H9 (cell line): ENCODE measurements around the gene SNRPD3. TPM values are rescaled to one million over a fixed set of nuclear protein-coding genes. Genes with fewer than 3 reads are reported as not detected.

Source experiments
- DNase-seq: peaks from one replicate; pipeline ENCODE4 v3.0.0-alpha.2; 2017
- H2AFZ ChIP-seq: one replicate; pipeline ENCODE4 v1.6.1; 2013; ENCODE audit warnings: mild to moderate bottlenecking, low read length, control low read depth, moderate library complexity
- H2AK5ac ChIP-seq: 2 replicates; pipeline ENCODE4 v1.6.1; 2013; ENCODE audit warnings: low read length, control low read depth, mixed read lengths; ENCODE audit not compliant: insufficient read length
- H2BK120ac ChIP-seq: one replicate; pipeline ENCODE4 v1.6.1; 2013; ENCODE audit warnings: low read depth, mild to moderate bottlenecking, low read length, control low read depth, inconsistent platforms; ENCODE audit not compliant: poor library complexity, severe bottlenecking
- H2BK12ac ChIP-seq: 2 replicates; pipeline ENCODE4 v1.6.1; 2013; ENCODE audit warnings: low read length, control low read depth, mixed read lengths, low read depth; ENCODE audit not compliant: insufficient read length
- H2BK15ac ChIP-seq: 2 replicates; pipeline ENCODE4 v1.6.1; 2013; ENCODE audit warnings: low read depth, low read length, control low read depth
- H2BK20ac ChIP-seq: one replicate; pipeline ENCODE4 v1.6.1; 2013; ENCODE audit warnings: low read depth, mild to moderate bottlenecking, low read length, control low read depth, inconsistent platforms; ENCODE audit not compliant: poor library complexity, severe bottlenecking
- H2BK5ac ChIP-seq: 2 replicates; pipeline ENCODE4 v1.6.1; 2013; ENCODE audit warnings: low read length, control low read depth, mixed read lengths; ENCODE audit not compliant: insufficient read length
- H3K14ac ChIP-seq: 2 replicates; pipeline ENCODE4 v1.6.1; 2013; ENCODE audit warnings: low read length, control low read depth; ENCODE audit not compliant: insufficient read depth
- H3K18ac ChIP-seq: 2 replicates; pipeline ENCODE4 v1.6.1; 2013; ENCODE audit warnings: low read depth, mild to moderate bottlenecking, mixed read lengths, low read length, control low read depth; ENCODE audit not compliant: insufficient read length
- H3K23ac ChIP-seq: 2 replicates; pipeline ENCODE4 v1.6.1; 2013; ENCODE audit warnings: low read length, control low read depth, mixed read lengths, low read depth; ENCODE audit not compliant: insufficient read length
- H3K23me2 ChIP-seq: 2 replicates; pipeline ENCODE4 v1.6.1; 2013; ENCODE audit warnings: low read depth, mild to moderate bottlenecking, mixed read lengths, low read length, control low read depth; ENCODE audit not compliant: insufficient read length, poor library complexity, severe bottlenecking
- H3K27ac ChIP-seq: 2 replicates; pipeline ENCODE4 v1.5.1; 2013; ENCODE audit warnings: low read length, control low read depth, mixed read lengths, low read depth; ENCODE audit not compliant: insufficient read length
- H3K27me3 ChIP-seq: 2 replicates; pipeline ENCODE4 v1.6.1; 2013; ENCODE audit warnings: low read length, control low read depth, inconsistent platforms; ENCODE audit not compliant: insufficient read depth
- H3K4ac ChIP-seq: 2 replicates; pipeline ENCODE4 v1.6.1; 2013; ENCODE audit warnings: low read depth, mild to moderate bottlenecking, control low read depth, inconsistent platforms, low read length, moderate library complexity
- H3K4me1 ChIP-seq: 2 replicates; pipeline ENCODE4 v1.6.1; 2013; ENCODE audit warnings: low read length, control low read depth, inconsistent platforms; ENCODE audit not compliant: insufficient read depth
- H3K4me2 ChIP-seq: 2 replicates; pipeline ENCODE4 v1.6.1; 2013; ENCODE audit warnings: low read length, control low read depth, mixed read lengths; ENCODE audit not compliant: insufficient read length, insufficient read depth
- H3K56ac ChIP-seq: 2 replicates; pipeline ENCODE4 v1.6.1; 2013; ENCODE audit warnings: low read depth, mild to moderate bottlenecking, mixed read lengths, low read length, control low read depth; ENCODE audit not compliant: insufficient read length
- H3K79me1 ChIP-seq: 2 replicates; pipeline ENCODE4 v1.6.1; 2013; ENCODE audit warnings: low read depth, mild to moderate bottlenecking, moderate library complexity, low read length, control low read depth, inconsistent platforms; ENCODE audit not compliant: insufficient read depth, poor library complexity, severe bottlenecking
- H3K79me2 ChIP-seq: 2 replicates; pipeline ENCODE4 v1.6.1; 2013; ENCODE audit warnings: low read length, control low read depth, inconsistent platforms; ENCODE audit not compliant: insufficient read depth
- H3K9ac ChIP-seq: 2 replicates; pipeline ENCODE4 v1.6.1; 2013; ENCODE audit warnings: low read length, control low read depth, mixed read lengths; ENCODE audit not compliant: insufficient read length; ENCODE audit errors: extremely low read depth
- H3K9me3 ChIP-seq: one replicate; pipeline ENCODE4 v1.6.1; 2013; ENCODE audit warnings: low read depth, low read length, inconsistent platforms; ENCODE audit not compliant: control insufficient read depth
- H3T11ph ChIP-seq: one replicate; pipeline ENCODE4 v1.6.1; 2013; ENCODE audit warnings: mild to moderate bottlenecking, low read length, control low read depth, inconsistent platforms
- H4K20me1 ChIP-seq: one replicate; pipeline ENCODE4 v1.6.1; 2013; ENCODE audit not compliant: control insufficient read depth, insufficient read length, insufficient read depth
- H4K5ac ChIP-seq: 2 replicates; pipeline ENCODE4 v1.6.1; 2013; ENCODE audit warnings: low read depth, mild to moderate bottlenecking, mixed read lengths, low read length, control low read depth; ENCODE audit not compliant: insufficient read length
- H4K8ac ChIP-seq: replicated peaks from 2 replicates; pipeline ENCODE4 v1.6.1; 2013; ENCODE audit warnings: low read length, control low read depth, mixed read lengths, low read depth; ENCODE audit not compliant: insufficient read length
- H4K91ac ChIP-seq: 2 replicates; pipeline ENCODE4 v1.6.1; 2013; ENCODE audit warnings: low read depth, mild to moderate bottlenecking, moderate library complexity, mixed read lengths, low read length, control low read depth; ENCODE audit not compliant: insufficient read length
- H3K27ac Mint-ChIP-seq, 3 experiments: 2 replicates in 2 of 3; 3 replicates in 1 of 3; pipeline ENCODE4 v1.8.0; 2020 to 2021; ENCODE audit warnings: mixed read lengths in 3 of 3, mild to moderate bottlenecking in 1 of 3, moderate library complexity in 1 of 3
- H3K27me3 Mint-ChIP-seq: 2 replicates; pipeline ENCODE4 v1.8.0; 2021; ENCODE audit warnings: low read depth, mild to moderate bottlenecking, moderate library complexity, mixed read lengths
- H3K36me3 Mint-ChIP-seq, 3 experiments: 2 replicates in 2 of 3; 3 replicates in 1 of 3; pipeline ENCODE4 v1.8.0; 2020 to 2021; ENCODE audit warnings: low read depth in 3 of 3, mixed read lengths in 3 of 3; ENCODE audit not compliant: insufficient read depth in 1 of 3
- H3K4me1 Mint-ChIP-seq, 2 experiments: 2 replicates each; pipeline ENCODE4 v1.8.0; 2020; ENCODE audit warnings: mixed read lengths in 2 of 2
- H3K4me3 Mint-ChIP-seq, 2 experiments: 2 replicates in 1 of 2; 3 replicates in 1 of 2; pipeline ENCODE4 v1.8.0; 2020 to 2021; ENCODE audit warnings: mild to moderate bottlenecking in 2 of 2, mixed read lengths in 2 of 2, moderate library complexity in 1 of 2
- H3K9me3 Mint-ChIP-seq, 2 experiments: 2 replicates in 1 of 2; 3 replicates in 1 of 2; pipeline ENCODE4 v1.8.0; 2020; ENCODE audit warnings: mild to moderate bottlenecking in 2 of 2, mixed read lengths in 2 of 2, moderate library complexity in 1 of 2
- WGBS: extraction: QIAGEN DNeasy Blood & Tissue Kit; methylation state at CpG from one replicate; pipeline ENCODE4 v1.1.7; 2013; ENCODE audit warnings: missing lambda C conversion rate, low lambda C conversion rate, mixed read lengths; ENCODE audit not compliant: insufficient read length; ENCODE audit errors: extremely low coverage; 5-methylcytosine and 5-hydroxymethylcytosine counted together
- total RNA-seq: library from RNA; stranded (reverse); gene quantifications from 2 replicates; pipeline ENCODE4 v1.2.1, GENCODE V29; 2021
- TF ChIP-seq, protein P1 (sequence below): fragments of 200-600 bp; sonication (generic); conservative IDR thresholded peaks from 3 replicates; pipeline ENCODE4 v1.8.0; 2021; ENCODE audit warnings: antibody characterized with exemption, mild to moderate bottlenecking

Gene SNRPD3
- total RNA-seq, 1 experiment from 2014 or later = 212 TPM

DNA sequence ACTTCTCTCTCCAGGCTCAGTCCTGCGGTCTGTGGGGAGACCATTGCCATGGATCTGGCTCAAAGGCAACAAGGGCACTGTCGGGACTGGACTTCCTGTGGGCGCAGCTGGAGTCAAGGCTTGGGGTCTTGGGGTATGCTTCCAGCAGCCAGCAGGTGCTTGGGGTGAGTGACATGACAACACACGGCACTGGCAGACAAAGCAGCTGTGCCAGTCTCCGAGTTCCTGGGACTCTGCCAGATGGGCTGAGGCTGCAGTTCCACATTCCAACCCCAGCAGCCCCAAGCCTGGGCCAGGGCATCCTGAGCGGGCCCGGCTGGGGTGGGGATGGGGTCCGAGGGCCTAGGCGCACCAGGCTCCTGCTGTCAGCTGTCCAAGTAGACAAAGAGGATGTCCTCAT, 13.2 kb upstream of the SNRPD3 start:
- Histone ChIP-seq H3K23me2 (no peaks in the 10 kb centered on the region), H3T11ph (no peak overlapping the region), H4K91ac (no peak overlapping the region), H3K27ac (no peak overlapping the region), H3K79me2 (no peaks in the 10 kb centered on the region), H3K23ac (no peak overlapping the region), H3K18ac (no peak overlapping the region), H2AK5ac (no peak overlapping the region), H4K8ac (no peak overlapping the region), H3K4me1 (no peaks in the 10 kb centered on the region), H3K4me2 (no peak overlapping the region), H2BK12ac (no peak overlapping the region), H3K56ac (no peak overlapping the region), H3K27me3 (no peaks in the 10 kb centered on the region), H3K9ac (no peak overlapping the region), H2BK120ac (no peak overlapping the region), H2BK20ac (no peak overlapping the region), H3K79me1 (no peaks in the 10 kb centered on the region), H4K20me1 (no peaks in the 10 kb centered on the region), H3K9me3 (no peaks in the 10 kb centered on the region), H2BK15ac (no peak overlapping the region), H4K5ac (no peak overlapping the region), H3K4ac (no peak overlapping the region), H2BK5ac (no peak overlapping the region), H3K14ac (no peak overlapping the region), H2AFZ (no peak overlapping the region)
- TF ChIP-seq, protein P1, sequence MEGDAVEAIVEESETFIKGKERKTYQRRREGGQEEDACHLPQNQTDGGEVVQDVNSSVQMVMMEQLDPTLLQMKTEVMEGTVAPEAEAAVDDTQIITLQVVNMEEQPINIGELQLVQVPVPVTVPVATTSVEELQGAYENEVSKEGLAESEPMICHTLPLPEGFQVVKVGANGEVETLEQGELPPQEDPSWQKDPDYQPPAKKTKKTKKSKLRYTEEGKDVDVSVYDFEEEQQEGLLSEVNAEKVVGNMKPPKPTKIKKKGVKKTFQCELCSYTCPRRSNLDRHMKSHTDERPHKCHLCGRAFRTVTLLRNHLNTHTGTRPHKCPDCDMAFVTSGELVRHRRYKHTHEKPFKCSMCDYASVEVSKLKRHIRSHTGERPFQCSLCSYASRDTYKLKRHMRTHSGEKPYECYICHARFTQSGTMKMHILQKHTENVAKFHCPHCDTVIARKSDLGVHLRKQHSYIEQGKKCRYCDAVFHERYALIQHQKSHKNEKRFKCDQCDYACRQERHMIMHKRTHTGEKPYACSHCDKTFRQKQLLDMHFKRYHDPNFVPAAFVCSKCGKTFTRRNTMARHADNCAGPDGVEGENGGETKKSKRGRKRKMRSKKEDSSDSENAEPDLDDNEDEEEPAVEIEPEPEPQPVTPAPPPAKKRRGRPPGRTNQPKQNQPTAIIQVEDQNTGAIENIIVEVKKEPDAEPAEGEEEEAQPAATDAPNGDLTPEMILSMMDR = no peak
- no peaks in the 10 kb centered on the region for H3K27me3 Mint-ChIP-seq
- no CpG with 5 or more reads among the region's 9 CpGs for WGBS
- no peaks in the 10 kb centered on the region for H3K4me1 Mint-ChIP-seq
- no peak overlapping the region for H3K4me3 Mint-ChIP-seq
- no peak for DNase-seq
- H3K36me3 Mint-ChIP-seq = peaks cover 16 to 70% (median 61%) of the 10 kb centered on the region in 3 experiments; a peak in 6 of 7 replicates
- H3K27ac Mint-ChIP-seq = no peak overlapping the region
- no peaks in the 10 kb centered on the region for H3K9me3 Mint-ChIP-seq
